Measurements from ENCODE around the gene SHISA2. TPM values are rescaled to one million over a fixed set of nuclear protein-coding genes. Genes with fewer than 3 reads are reported as not detected.

SHISA2 gene
- polyA plus RNA-seq, 3 donors = not detected

DNA sequence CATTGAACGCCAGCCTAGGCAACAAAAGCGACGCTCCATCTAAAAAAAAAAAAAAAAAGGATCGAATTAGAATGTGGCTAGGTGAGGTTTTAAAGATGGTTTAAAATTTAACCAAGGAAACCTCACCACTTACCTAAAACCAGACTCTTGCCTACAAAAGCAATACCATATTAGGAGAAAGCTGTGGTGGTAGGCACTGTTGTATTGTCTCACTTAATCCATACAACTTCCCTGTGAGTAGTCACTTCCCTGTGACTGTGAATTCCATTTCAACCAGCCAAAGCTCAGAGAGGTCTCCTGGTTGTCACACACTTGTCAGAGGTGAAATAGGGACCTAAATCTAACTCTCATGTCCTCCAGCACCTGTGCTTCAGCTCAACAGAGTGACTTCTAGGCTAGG lies 15.4 kb downstream of the SHISA2 start:
- Histone ChIP-seq H3K79me2 (ENCODE audit: insufficient read depth, low read length) (no peaks in the 10 kb centered on the region), H3K27me3 (ENCODE audit: control insufficient read depth in 2 of 2, insufficient read depth in 2 of 2, low read length in 2 of 2) (no peaks in the 10 kb centered on the region), H3K27ac (ENCODE audit: low read depth in 1 of 2, low read length in 2 of 2) (no peak overlapping the region), H3K9ac (ENCODE audit: insufficient read depth, low read length, poor library complexity, severe bottlenecking) (no peak overlapping the region), H4K20me1 (ENCODE audit: insufficient read depth, low read length) (no peaks in the 10 kb centered on the region), H3K4me3 (replicated peaks in 1 of 3; ENCODE audit: low read depth in 2 of 3, low read length in 3 of 3) (no peak overlapping the region), H3K36me3 (replicated peaks in 1 of 2; ENCODE audit: control insufficient read depth in 1 of 2, insufficient read depth in 2 of 2, low read length in 2 of 2) (no peaks in the 10 kb centered on the region), H2AFZ (ENCODE audit: insufficient read depth, low read depth, low read length, poor library complexity, severe bottlenecking) (no peak overlapping the region), H3K4me1 (ENCODE audit: control insufficient read depth in 1 of 2, insufficient read depth in 2 of 2, low read length in 2 of 2) (no peaks in the 10 kb centered on the region), H3K9me3 (replicated peaks in 1 of 2; ENCODE audit: control insufficient read depth in 1 of 2, insufficient read depth in 1 of 2, low read length in 2 of 2) (peaks cover 0 to 5% of the 10 kb centered on the region in 2 donors), H3K4me2 (replicated peaks; ENCODE audit: extremely low read depth, low read length, poor library complexity, severe bottlenecking) (no peak overlapping the region)
- H3K9me3 Mint-ChIP-seq = peaks cover 3 to 20% (median 13%) of the 10 kb centered on the region in 7 donors
- no peak overlapping the region for H3K27ac Mint-ChIP-seq
- TF ChIP-seq CTCF (IDR thresholded peaks at IDR 0.05) = no peak
- H3K27me3 Mint-ChIP-seq (ENCODE audit: low read depth in 3 of 3) = peaks cover 2 to 3% (median 2%) of the 10 kb centered on the region in 3 donors
- no peak for DNase-seq
- H3K4me3 Mint-ChIP-seq = no peak overlapping the region
- H3K36me3 Mint-ChIP-seq = no peaks in the 10 kb centered on the region
- no CpG with 5 or more reads among the region's 4 CpGs for WGBS (ENCODE audit: insufficient coverage)
- H3K4me1 Mint-ChIP-seq = no peaks in the 10 kb centered on the region
- intact Hi-C loops (cut with micrococcal nuclease) = no loop called here

- no peak overlapping the region for H3K27ac Mint-ChIP-seq
- H3K27me3 Mint-ChIP-seq (ENCODE audit: low read depth in 3 of 3) = peaks cover 2 to 3% (median 2%) of the 10 kb centered on the region in 3 donors
- no peaks in the 10 kb centered on the region for H3K4me1 Mint-ChIP-seq
- Histone ChIP-seq H3K4me2 (replicated peaks; ENCODE audit: extremely low read depth, low read length, poor library complexity, severe bottlenecking) (no peak overlapping the region), H3K9me3 (replicated peaks in 1 of 2; ENCODE audit: control insufficient read depth in 1 of 2, insufficient read depth in 1 of 2, low read length in 2 of 2) (peaks cover 0 to 17% of the 10 kb centered on the region in 2 donors), H3K4me3 (replicated peaks in 1 of 3; ENCODE audit: low read depth in 2 of 3, low read length in 3 of 3) (no peak overlapping the region), H3K27me3 (ENCODE audit: control insufficient read depth in 2 of 2, insufficient read depth in 2 of 2, low read length in 2 of 2) (no peaks in the 10 kb centered on the region), H3K27ac (ENCODE audit: low read depth in 1 of 2, low read length in 2 of 2) (no peak overlapping the region), H3K79me2 (ENCODE audit: insufficient read depth, low read length) (no peaks in the 10 kb centered on the region), H3K4me1 (ENCODE audit: control insufficient read depth in 1 of 2, insufficient read depth in 2 of 2, low read length in 2 of 2) (no peaks in the 10 kb centered on the region), H3K36me3 (replicated peaks in 1 of 2; ENCODE audit: control insufficient read depth in 1 of 2, insufficient read depth in 2 of 2, low read length in 2 of 2) (no peaks in the 10 kb centered on the region), H3K9ac (ENCODE audit: insufficient read depth, low read length, poor library complexity, severe bottlenecking) (no peak overlapping the region), H4K20me1 (ENCODE audit: insufficient read depth, low read length) (no peaks in the 10 kb centered on the region), H2AFZ (ENCODE audit: insufficient read depth, low read depth, low read length, poor library complexity, severe bottlenecking) (no peak overlapping the region)
- WGBS (ENCODE audit: insufficient coverage) = 91% methylated on average over 3 of the region's 3 CpGs
- no peaks in the 10 kb centered on the region for H3K36me3 Mint-ChIP-seq
- intact Hi-C loops (cut with micrococcal nuclease) = no loop called here
- no peak overlapping the region for H3K4me3 Mint-ChIP-seq
- TF ChIP-seq CTCF (IDR thresholded peaks at IDR 0.05) = no peak
- peaks cover 6 to 26% (median 21%) of the 10 kb centered on the region in 7 donors for H3K9me3 Mint-ChIP-seq
- no peak for DNase-seq
Measured at GRCh38 chr13:26034018-26034417, 17.8 kb downstream of the SHISA2 start.

Data from CD14-positive monocyte (primary cell).